ENCODE data around the gene IL1R1. TPM values are rescaled to one million over a fixed set of nuclear protein-coding genes. Genes with fewer than 3 reads are reported as not detected.

The IL1R1 gene
- total RNA-seq, 1 experiment from 2014 or later, result 0.39 TPM

DNA sequence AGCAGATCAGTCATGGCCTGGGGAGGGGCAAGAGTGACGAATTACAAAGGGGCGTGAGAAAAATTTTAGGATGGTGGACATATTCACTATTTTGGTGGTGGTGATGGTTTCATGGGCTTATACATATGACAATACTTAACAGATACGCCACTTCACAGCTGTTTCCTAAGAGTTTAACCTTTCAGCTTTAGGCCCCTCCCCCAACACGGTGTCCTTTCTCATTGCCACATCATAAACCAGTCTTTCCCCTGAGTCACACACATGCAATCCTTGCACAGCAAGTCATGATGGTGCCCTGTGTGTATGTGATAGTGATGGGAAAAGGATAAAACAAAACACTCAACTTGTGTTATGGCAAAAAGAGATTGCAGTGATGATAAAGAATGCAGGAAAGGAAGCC, 47.6 kb upstream of the IL1R1 start:
- no peak for DNase-seq
- Histone ChIP-seq H4K5ac (ENCODE audit: insufficient read length, low read depth, low read length) (no peak overlapping the region), H3K4ac (ENCODE audit: low read depth, low read length) (no peak overlapping the region), H3K4me1 (ENCODE audit: insufficient read depth, low read length) (no peaks in the 10 kb centered on the region; the same call in 1 of the 2 replicates), H2BK120ac (ENCODE audit: low read depth, low read length, poor library complexity, severe bottlenecking) (no peak overlapping the region), H2AK5ac (ENCODE audit: insufficient read length, low read length) (no peak overlapping the region), H3K23me2 (ENCODE audit: insufficient read length, low read depth, low read length, poor library complexity, severe bottlenecking) (no peaks in the 10 kb centered on the region), H4K20me1 (ENCODE audit: control insufficient read depth, insufficient read depth, insufficient read length) (no peaks in the 10 kb centered on the region), H3K14ac (ENCODE audit: insufficient read depth, low read length) (no peak overlapping the region), H2BK20ac (ENCODE audit: low read depth, low read length, poor library complexity, severe bottlenecking) (no peak overlapping the region), H3K56ac (ENCODE audit: insufficient read length, low read depth, low read length) (no peak overlapping the region), H3K79me2 (ENCODE audit: insufficient read depth, low read length) (no peaks in the 10 kb centered on the region), H3K79me1 (ENCODE audit: insufficient read depth, low read depth, low read length, poor library complexity, severe bottlenecking) (no peaks in the 10 kb centered on the region), H3K9me3 (ENCODE audit: control insufficient read depth, low read depth, low read length) (no peaks in the 10 kb centered on the region), H2BK5ac (ENCODE audit: insufficient read length, low read length) (no peak overlapping the region), H3K23ac (ENCODE audit: insufficient read length, low read depth, low read length) (no peak overlapping the region), H3K18ac (ENCODE audit: insufficient read length, low read depth, low read length) (no peak overlapping the region), H2BK12ac (ENCODE audit: insufficient read length, low read depth, low read length) (no peak overlapping the region), H3K27ac (ENCODE audit: insufficient read length, low read depth, low read length) (no peak overlapping the region), H2AFZ (ENCODE audit: low read length) (no peak overlapping the region), H4K8ac (replicated peaks; ENCODE audit: insufficient read length, low read depth, low read length) (no peak overlapping the region), H3T11ph (ENCODE audit: low read length) (no peak overlapping the region), H3K9ac (ENCODE audit: extremely low read depth, insufficient read length, low read length) (no peak overlapping the region), H3K4me2 (ENCODE audit: insufficient read depth, insufficient read length, low read length) (no peak overlapping the region), H2BK15ac (ENCODE audit: low read depth, low read length) (no peak overlapping the region), H3K27me3 (ENCODE audit: insufficient read depth, low read length) (no peaks in the 10 kb centered on the region), H4K91ac (ENCODE audit: insufficient read length, low read depth, low read length) (no peak overlapping the region)
- peaks cover 0 to 4% (median 0%) of the 10 kb centered on the region in 3 experiments; a peak in 1 of 7 replicates for H3K36me3 Mint-ChIP-seq (ENCODE audit: insufficient read depth in 1 of 3, low read depth in 3 of 3)
- H3K9me3 Mint-ChIP-seq, result peaks cover 4 to 6% of the 10 kb centered on the region in 2 experiments; a peak in 2 of 5 replicates
- H3K4me1 Mint-ChIP-seq, result peaks cover 4 to 9% of the 10 kb centered on the region in 2 experiments
- no CpG with 5 or more reads among the region's 4 CpGs for WGBS (ENCODE audit: extremely low coverage, insufficient read length, low lambda C conversion rate)
- no peak overlapping the region for H3K4me3 Mint-ChIP-seq
- no peaks in the 10 kb centered on the region for H3K27me3 Mint-ChIP-seq (ENCODE audit: low read depth)
- H3K27ac Mint-ChIP-seq, result no peak overlapping the region
- no peak for TF ChIP-seq CTCF (conservative IDR thresholded peaks at IDR 0.05)
